NCI-H2081 treated with DMSO at 0.1 percent for 48 hours (cell line): ENCODE data around the gene AUH.
"Not testable (repeated sequence)": the region's sequence is repeated elsewhere in the genome, so short reads cannot be mapped to it uniquely, and the experiment has no call there.

ENCODE experiments used
- DNase-seq: peaks from one replicate; lab custom pipeline; 2025; lab: John Stamatoyannopoulos, UW

AUH gene, protein sequence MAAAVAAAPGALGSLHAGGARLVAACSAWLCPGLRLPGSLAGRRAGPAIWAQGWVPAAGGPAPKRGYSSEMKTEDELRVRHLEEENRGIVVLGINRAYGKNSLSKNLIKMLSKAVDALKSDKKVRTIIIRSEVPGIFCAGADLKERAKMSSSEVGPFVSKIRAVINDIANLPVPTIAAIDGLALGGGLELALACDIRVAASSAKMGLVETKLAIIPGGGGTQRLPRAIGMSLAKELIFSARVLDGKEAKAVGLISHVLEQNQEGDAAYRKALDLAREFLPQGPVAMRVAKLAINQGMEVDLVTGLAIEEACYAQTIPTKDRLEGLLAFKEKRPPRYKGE

DNA sequence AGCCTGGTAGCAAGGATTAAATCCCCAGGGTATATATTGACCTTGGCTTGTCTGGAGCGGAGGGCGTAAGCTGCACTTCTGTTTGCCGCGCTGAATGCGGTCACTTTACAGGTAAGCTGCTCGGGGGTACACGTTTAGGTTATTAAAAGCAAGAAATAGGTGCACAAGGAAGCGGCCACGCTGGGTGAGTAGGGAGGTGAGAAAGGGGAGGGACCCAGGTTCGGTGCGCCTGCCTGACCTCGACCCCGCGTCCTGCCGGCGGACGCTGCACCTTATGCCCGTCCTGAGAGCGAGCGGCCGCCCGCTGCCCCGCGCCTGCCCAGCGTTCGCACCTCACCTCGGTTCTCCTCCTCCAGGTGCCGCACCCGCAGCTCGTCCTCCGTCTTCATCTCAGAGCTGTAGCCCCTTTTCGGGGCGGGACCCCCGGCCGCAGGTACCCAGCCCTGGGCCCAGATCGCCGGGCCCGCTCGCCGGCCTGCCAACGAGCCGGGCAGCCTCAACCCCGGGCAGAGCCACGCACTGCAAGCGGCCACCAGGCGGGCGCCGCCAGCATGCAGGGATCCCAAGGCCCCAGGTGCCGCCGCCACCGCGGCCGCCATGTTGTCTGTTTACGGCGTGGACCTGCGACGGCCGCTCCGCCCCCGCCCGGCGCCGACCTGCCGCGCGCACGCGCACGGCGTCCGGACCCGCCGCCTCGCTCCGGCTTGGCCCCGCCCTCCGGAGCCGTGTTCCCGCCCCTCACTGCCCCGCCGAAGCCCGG, at the start of gene AUH:
Gene AUH, minus strand, starts transcription at position 628 of the 760 bp plus-strand sequence. Its CDS starts 29 bp downstream, at position 599.
- no peak for DNase-seq

DNA sequence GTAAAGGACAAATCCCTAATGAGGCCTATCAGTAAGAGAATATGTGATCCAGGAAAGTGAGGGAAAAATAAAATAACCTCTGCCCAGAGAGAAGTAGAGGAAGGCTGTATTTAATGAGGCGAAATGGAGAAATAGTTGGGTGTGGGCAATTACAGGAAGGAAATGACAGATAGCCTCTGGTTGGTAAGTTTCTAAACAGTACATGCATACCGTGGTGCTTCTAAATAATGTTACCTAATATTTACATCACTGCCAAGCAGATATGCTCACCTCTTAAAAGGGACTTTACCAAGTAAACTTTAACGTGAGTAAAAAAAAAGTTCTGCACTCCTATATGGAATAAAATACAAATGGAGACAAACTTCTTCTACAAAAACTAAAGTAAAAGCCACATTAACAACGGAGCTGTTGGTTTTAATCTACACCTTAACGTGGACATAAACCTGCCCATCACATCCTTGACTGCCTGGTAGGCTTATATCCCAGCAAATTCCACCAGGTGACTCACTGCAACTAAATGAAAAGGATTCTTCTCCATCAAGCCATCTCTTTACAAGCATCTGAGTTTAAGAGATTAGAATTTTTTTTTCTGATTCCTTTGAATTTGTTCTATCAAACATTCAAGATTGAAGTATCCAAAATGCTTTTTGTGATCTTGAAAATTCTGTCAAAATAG, 49.5 kb upstream of the AUH start:
- DNase-seq = no peak

DNA sequence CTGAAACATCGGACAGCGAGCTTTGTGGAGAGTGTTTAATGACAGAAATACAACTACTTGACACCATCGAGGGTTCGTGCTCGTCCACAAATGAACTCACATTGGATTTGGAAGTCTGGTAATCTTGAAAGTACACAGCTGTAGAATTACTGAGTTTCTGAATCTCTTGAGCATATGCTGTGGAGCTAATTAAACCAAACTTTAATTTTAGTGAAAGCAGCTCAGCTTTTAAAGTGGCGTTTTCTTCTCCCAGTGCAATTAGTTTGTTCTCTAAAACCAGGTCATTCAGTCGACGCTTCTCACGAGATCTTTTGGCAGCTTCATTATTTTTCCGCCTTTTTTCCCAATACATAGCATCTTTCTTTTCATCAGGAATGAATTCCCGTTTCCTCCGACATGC, 48.4 kb upstream of the AUH start:
- no peak for DNase-seq

DNA sequence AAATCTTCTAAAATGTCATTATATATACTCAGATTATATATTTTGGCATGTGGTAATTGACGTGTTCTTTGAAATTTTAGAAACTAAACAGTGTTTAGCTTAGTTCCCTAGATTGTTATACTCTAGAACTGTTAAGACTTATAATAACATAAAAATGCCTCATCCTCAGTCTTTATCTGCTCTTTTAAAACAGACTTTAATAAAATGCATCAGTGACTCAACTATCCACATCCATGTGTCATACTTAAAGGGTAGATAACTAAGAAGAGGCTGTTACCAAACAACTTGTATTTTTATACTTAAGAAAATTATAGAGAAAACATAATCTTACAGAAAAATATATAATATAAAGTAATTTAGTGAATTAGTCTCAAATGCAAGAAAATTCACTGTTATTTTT, 46.8 kb upstream of the AUH start:
- no peak for DNase-seq

DNA sequence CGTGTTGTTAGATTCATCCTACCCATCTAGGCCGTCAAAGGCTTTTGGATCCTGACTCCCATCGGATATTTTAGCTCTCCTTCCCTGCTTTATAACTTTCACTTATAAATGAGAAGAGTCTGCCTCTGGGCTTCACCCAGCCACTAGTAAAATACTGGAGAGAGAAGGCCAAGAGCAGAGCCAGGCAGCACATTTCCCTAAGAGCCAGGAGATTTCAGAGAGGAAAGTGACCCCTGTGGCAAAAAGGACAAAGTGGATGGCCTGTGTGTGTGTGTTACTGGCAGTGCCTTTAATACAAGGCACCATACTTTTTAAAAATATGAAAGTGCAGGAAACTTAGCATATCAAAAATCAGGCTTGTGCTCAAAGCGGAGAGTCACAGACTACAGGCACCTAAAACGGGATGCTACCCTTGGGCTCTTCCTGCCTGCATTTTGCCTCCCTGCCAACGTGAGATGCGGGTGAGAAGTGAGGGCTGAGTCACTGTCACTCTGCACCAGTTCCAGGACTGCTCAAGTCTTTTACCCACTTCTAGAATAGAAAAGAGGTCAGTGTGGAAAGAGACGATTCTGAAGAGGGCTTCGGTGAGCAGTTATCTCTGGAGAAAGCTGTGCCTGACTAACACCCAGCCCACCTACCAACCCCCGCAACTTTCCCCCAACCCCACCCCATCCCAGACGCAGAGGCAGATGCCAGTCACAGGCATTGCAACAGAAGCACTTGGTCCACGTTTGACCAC, 46.0 kb upstream of the AUH start:
- DNase-seq = no peak

DNA sequence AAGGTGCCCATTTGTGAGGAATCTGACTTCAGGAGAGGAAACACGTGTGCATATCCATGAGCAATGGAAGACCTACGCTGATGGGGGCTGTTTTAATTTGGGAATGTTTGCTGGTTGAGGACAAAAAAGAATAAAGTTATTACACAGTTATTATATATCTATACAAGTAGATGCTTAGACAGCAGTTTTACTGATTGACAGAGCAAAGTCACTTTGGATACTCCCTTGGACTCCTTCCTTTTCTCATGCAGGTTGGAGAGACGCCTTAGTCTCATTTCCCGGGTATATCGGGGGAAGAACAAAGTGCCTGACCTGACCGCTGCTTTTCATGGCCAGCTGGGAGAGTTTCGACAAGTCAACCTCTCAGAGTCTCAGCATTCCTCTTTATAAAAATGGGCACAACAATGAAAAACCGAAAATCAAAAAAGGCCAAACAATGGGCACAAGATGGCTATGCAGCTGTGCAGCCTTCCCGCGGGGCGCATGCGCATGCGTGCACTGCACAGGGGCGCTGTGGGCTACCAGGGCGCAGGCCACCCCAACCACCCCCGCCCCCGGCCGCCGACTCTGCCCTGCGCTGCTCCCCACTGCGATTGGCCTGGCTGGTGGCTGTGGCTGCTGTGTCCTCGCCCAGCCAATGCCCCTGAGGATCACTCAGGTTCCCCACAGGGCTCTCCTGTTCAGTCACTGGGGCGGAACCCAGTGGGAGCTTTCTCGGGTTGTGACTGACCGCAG, 43.8 kb upstream of the AUH start:
- no peak for DNase-seq

DNA sequence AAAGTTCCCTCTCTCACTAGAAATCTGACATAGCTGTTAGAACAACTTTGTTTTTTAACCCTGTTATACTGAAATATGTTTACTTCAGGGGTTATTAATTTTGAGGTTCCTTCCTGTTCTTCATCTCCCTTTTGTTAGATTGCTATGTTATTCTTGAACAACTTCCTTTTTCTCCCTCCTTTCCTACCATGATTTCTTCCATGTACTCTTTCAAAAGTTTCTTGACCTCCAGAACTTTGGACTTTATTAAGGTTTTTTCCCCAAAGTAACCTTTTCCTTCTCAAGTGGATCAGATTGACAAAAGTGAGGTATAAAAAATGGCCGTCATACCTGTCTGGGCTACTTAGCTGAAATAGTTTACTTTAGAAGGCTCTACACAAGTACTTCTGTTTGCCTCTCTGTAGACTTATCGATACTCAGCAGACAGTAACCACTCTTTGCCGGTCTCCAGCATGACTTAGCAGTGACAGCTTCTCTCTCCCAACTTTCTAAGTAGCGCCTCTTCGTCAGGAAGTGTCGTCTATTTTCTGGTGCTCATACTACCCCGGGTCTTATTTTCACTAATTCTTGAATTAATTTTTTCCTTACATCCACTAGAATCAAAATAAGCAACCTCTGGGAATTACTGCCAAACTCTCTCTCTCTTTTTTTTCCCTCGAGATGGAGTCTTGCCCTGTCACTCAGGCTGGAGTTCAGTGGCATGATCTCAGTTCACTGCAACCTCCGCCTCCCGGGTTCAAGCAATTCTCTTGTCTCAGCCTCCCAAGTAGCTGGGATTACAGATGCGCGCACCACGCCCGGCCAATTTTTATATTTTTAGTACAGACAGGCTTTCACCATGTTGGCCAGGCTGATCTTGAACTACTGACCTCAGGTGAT, 42.2 kb upstream of the AUH start:
- DNase-seq = no peak

DNA sequence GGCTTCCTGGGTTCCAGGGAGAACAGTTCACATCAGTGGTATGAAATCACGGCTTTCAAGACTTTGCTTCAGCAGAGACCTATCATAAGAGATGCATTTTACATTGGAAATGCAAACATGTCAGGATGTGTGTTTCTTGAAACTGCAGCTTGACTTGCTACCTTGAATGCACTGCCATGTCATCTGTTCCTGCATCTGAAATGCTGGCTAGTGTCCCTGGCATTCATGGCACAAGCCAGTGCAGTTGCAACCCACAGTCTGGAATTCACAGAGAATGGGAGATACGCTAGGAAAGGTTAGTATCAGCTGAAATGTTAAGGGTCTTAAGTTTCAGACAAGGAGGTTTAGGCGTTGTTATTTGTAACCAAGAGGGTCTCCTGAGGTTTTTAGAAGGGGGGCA, 37.2 kb upstream of the AUH start:
- DNase-seq = no peak

DNA sequence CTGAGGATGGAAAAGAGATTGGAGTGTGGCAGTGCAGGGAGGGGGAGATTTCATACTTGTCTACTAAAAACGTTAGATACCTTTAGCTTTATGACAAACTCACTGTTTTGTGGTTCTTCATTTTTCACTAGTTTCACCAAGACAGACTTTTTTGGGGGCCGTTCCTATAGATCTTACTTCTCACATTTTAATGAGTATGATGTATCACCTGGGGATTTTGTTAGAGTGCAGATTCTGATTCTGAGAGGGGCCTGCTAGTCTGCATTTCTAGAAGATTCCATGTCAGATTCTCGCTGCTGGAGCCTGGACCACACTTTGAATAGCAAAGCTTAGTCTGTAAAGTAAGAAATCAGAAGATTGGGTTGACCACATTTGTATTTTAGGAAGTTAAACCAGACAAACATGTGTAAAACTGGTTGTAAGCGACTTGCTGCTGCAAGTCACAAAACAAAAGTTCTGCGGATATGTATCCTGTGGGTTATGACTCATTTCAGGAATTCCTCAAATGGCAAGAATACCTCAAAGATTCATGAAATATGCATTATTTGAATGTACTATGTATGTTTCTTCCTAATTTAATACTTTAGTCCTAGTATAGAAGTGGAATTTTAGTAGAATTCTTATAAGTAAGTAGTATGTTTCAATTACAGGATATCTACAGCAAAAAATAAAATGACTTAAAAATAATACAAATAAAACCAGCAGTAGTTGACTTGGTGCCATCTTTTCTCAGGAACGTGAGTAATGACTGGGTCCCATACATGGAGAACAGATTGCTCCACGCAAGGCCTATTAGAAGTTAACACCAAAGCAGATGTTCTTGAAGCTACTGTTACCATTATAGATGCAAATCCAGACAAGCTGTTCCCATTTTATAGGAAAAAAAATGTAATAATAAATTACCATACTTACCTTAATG, 34.1 kb upstream of the AUH start:
- no peak for DNase-seq

DNA sequence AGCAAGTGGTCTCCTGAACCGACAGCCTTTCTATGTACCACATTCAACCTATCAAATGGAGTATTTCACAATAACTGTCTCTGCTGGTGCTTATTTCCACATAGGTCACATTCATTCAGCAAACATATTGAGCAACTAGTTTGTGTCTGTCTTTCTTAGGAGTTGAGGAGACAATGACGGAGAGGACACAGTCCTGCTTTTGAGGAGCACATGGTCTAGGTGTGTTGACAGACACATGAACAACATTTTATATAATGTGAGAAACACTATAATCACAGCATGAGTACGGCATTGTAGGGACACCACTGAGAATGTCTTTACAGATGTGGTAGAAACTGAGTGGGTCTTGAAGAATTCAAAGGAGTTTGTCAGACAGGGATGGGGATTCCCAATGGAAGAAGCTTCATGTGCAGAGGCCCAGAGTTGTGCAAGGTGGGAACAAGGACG, 33.4 kb upstream of the AUH start:
- no peak for DNase-seq

DNA sequence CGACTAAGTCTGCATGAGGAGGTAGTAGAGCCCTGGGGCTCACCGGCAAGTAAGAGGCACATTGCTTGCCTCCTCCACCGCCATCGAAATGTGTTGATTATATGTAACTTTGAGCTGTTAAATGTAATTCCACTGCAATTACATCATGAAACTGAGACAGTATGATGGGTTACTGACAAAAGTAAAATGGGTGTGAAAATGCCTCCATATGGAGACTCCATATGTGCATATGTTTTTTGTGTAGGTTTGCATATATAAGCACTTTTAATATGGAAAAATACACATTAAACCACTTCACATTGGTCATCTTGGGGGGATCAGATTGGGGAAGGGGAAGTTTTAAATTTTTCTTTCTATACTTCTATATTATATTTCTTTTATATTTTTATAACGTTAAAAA, 32.1 kb upstream of the AUH start:
- DNase-seq = no peak

DNA sequence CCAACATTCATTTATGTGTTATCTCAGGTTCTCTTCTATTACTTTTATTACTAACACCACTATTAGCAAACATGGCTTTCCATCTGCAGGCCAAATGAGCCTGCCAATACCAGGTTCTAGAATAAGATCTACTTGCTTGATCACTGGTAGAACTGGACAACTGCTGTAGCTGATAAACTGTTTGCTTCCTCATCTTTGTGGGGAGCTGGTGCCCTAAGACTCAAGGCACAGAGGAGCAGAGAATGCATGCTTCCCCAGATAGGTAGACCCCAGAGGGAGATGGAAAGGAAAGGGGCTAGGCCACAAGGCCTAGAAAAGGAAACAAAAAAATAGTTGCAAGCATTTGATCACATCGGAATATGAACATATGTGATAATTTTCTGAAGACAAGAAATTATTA, 30.7 kb upstream of the AUH start:
- DNase-seq = no peak

DNA sequence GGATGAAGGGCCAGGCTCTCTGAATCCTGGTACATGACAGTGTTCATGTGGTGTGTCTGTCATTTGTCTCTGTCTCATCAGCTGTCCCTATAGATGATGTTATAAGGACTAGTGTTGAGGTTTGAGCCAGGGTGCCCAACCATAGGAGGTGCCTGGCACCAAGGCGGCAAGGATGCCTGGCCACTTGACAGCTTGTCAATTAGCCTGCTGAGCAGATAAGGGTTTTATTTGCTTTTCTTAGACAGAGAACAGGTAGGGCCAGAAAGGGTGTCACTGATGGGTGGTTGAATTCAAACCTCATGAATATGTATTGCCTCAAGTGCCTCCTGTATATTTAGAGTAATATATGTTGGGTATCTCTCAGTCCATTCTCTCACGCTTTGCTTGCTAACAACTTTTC, 30.1 kb upstream of the AUH start:
- no peak for DNase-seq

DNA sequence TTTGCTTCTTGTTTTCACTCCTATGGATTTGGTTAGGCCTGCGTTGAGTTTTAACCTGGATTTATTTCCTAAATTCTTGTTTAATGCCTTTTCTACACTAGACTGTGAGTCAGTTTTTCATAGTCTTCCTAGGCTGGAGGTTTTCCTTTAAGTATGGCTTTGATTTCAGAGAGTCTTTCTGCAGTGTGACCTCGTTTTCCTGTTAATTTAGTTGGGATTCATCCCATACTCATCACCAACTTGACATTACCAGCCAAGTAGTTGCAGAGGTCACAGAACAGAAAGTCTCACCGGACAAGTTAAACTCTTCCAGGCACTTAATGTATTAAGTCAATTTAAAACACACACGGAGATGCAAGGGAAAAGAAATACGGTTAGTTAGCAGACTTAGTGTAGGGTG, 29.7 kb upstream of the AUH start:
- no peak for DNase-seq

DNA sequence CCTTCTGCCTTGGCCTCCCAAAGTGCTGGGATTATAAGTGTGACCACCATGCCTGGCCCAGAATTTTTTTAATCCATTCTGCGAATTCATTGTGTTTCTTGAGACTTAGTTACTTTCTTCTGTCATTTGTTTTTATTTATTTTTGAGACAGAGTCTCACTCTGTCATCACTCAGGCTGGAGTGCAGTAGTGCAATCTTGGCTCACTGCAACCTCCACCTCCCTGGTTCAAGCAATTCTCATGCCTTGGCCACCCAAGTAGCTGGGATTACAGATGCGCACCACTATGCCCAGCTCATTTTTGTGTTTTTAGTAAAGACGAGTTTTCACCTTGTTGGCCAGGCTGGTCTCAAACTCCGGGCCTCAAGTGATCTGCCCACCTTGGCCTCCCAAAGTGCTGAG, 28.0 kb upstream of the AUH start:
- not testable (repeated sequence) for DNase-seq

DNA sequence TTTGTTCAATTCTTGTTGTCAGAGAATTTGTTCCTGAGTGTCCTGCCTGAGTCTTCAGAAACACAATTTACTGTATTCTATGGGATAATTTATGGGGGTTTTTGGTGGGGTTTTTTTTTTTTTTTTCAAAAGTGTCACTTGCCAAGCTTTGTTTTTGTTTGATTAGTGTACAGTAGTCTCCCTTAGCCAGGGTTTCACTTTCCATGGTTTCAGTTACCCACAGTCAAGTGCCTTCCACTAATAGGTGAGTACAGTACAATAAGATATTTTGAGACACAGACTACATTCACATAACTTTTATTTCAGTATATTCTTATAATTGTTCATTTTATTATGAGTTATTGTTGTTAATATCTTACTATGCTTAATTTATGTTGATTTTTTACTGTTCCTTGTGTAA, 25.0 kb upstream of the AUH start:
- no peak for DNase-seq

DNA sequence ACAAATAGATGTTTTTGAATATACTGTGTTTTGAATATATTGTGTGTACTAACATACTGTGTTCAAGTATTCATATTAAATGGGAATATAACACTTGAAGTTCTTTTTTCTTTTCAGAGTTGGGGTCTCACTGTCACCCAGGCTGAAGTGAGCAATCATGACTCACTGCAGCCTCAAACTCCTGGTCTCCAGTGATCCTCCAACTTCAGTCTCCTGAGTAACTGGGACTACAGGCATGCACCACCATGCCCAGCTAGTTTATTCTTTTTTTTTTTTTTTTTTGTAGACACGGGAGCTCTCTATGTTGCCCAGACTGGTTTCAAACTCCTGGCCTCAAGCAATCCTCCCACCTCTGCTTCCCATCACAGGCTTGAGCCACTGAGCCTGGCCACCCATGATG, 23.2 kb upstream of the AUH start:
- DNase-seq = no peak

DNA sequence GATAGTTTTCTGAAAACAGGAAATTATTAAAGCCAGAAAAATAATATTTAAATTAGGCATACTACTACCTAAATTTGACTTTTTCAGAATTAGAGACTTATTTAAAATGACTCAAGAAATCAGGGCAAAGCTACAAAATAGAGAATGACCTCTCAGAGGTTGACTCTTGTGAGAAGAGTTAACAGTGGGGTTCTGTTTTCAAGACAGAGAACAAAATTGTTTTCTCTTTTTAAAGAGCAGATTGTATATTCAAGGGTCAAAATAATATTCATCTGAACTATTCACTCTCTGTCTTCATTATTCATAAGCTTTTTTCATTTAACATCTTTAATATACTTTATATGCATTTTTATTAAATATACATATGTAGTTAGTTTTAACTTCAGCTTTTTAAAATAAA, 21.9 kb upstream of the AUH start:
- DNase-seq = no peak

DNA sequence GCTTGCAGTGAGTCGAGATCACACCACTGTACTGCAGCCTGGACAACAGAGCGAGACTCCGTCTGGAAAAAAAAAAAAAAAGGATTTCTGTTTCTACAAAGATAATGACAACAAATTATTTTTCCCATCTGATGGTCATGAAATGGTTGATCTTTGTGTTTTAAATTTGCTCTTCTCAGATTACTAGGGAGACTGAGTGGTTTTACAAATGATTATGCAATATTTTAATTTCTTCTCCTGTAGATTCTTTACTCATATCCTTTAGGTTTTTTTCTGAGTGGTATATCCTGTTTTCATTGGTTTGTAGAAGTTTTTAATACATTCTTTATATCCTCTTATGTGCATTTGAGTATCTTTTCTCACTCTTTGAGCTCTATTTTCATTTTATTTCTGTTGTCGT, 20.6 kb upstream of the AUH start:
- no peak for DNase-seq

DNA sequence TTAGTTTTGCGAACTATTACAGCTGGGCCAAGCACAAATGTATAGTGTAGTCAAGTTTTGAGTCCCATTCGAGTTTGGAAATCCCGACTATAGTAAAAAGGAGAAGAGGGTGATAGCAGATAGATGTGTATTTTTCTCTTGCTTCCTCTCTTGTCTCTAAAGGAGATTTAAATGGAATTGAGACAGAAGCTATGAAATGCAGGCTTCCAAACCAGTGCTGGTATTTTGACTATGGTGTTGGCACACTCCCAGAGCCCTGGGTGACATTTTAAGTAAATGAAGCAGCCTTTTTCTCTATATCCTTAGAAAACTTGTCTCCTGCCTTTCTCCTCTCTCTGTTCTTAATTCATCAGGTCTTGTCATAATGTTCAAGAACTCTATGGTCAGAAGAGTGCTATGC, 17.7 kb upstream of the AUH start:
- DNase-seq = no peak
